AG04449 (cell line): ENCODE measurements around the gene TRAF3.

Experiments used
- CTCF ChIA-PET: fragments of 350-600 bp; formaldehyde crosslinking; extraction: SDS; loops from one replicate; lab custom pipeline; 2021; ENCODE audit warnings: antibody characterized with exemption; lab: Yijun Ruan, JAX
- POLR2A ChIA-PET: fragments of 400-600, 350-600 bp; formaldehyde crosslinking; extraction: SDS; loops from one replicate; lab custom pipeline; 2020; ENCODE audit warnings: antibody characterized with exemption, inconsistent platforms; lab: Yijun Ruan, JAX
- DNase-seq: peaks from one replicate; pipeline ENCODE4 v3.0.0-alpha.2; 2010; ENCODE audit warnings: low read depth, low spot score
- H3K4me3 ChIP-seq: 2 replicates; pipeline ENCODE4 v1.5.1; 2011; ENCODE audit warnings: low read depth, mild to moderate bottlenecking, control low read depth, low read length
- CTCF ChIP-seq: IDR thresholded peaks from one replicate; pipeline ENCODE4 v1.5.1; 2011; ENCODE audit warnings: mild to moderate bottlenecking, moderate library complexity, low read length, control low read depth, inconsistent platforms; ENCODE audit not compliant: insufficient read depth; ENCODE audit errors: missing control alignments

The TRAF3 gene

GRCh38 chr14:102731871-102732800 lies 45.1 kb upstream of the TRAF3 start:
- ChIA-PET CTCF (interaction anchor here (1.3 kb wide), 1 partner anchor 42 kb away, joined by 3 read pairs; no protein-coding TSS in a partner anchor), POLR2A (interaction anchor here (0.6 to 0.7 kb wide), 3 partner anchors 9 to 253 kb away, joined by 3 to 4 read pairs (median 3); no protein-coding TSS in a partner anchor)
- no peak for TF ChIP-seq CTCF
- DNase-seq: no peak
- no peak overlapping the region for H3K4me3 ChIP-seq

GRCh38 chr14:102732924-102733323 lies 44.3 kb upstream of the TRAF3 start:
- POLR2A ChIA-PET: no interaction called here
- TF ChIP-seq CTCF: no peak
- no peak for DNase-seq
- no peak overlapping the region for H3K4me3 ChIP-seq
- CTCF ChIA-PET: no interaction called here

GRCh38 chr14:102733326-102733725 lies 43.9 kb upstream of the TRAF3 start:
- ChIA-PET CTCF (no interaction called here), POLR2A (no interaction called here)
- TF ChIP-seq CTCF: no peak
- no peak overlapping the region for H3K4me3 ChIP-seq
- DNase-seq: no peak

- ChIA-PET POLR2A (interaction anchor here (0.5 kb wide), 1 partner anchor 37 kb away, joined by 3 read pairs; no protein-coding TSS in a partner anchor), CTCF (no interaction called here)
- no peak for DNase-seq
- no peak for TF ChIP-seq CTCF
- no peak overlapping the region for H3K4me3 ChIP-seq
Measured at GRCh38 chr14:102734436-102734835, 42.8 kb upstream of the TRAF3 start.

- DNase-seq: no peak
- ChIA-PET CTCF (no interaction called here), POLR2A (no interaction called here)
- no peak for TF ChIP-seq CTCF
- no peak overlapping the region for H3K4me3 ChIP-seq
Measured at GRCh38 chr14:102736956-102737355, 40.3 kb upstream of the TRAF3 start.
